OCI-LY3 (cell line): ENCODE results near the gene TMEM218.

Source experiments
- CTCF ChIP-seq: fragments of 200-600, 300-600 bp; sonication (generic); IDR thresholded peaks from 2 replicates; pipeline ENCODE4 v1.5.1; 2014; ENCODE audit warnings: antibody characterized with exemption, low read length, low read depth
- EZH2phosphoT487 ChIP-seq: fragments of 200-600 bp; shearing (Covaris generic); IDR thresholded peaks from 2 replicates; pipeline ENCODE4 v1.6.1; 2018; ENCODE audit warnings: antibody characterized with exemption, mixed run types, low read depth

GRCh38 chr11:125063429-125064043 is 47.9 kb downstream of the TMEM218 start:
- TF ChIP-seq CTCF: no peak
- TF ChIP-seq EZH2phosphoT487: no peak
